ENCODE measurements around the gene TDRD7.

Gene TDRD7

GRCh38 chr9:97459326-97459725 is 47.4 kb downstream of the TDRD7 start:
- H3K27ac Mint-ChIP-seq = no peak overlapping the region
- H3K9me3 Mint-ChIP-seq = no peaks in the 10 kb centered on the region
- no peak overlapping the region for H3K4me3 Mint-ChIP-seq
- ATAC-seq (ENCODE audit: low read depth) = no peak
- DNase-seq (ENCODE audit: low spot score in 2 of 2) = no peak
- no peaks in the 10 kb centered on the region for H3K27me3 Mint-ChIP-seq
- peaks cover 18% of the 10 kb centered on the region for H3K36me3 Mint-ChIP-seq
- H3K4me1 Mint-ChIP-seq = no peaks in the 10 kb centered on the region

DNA sequence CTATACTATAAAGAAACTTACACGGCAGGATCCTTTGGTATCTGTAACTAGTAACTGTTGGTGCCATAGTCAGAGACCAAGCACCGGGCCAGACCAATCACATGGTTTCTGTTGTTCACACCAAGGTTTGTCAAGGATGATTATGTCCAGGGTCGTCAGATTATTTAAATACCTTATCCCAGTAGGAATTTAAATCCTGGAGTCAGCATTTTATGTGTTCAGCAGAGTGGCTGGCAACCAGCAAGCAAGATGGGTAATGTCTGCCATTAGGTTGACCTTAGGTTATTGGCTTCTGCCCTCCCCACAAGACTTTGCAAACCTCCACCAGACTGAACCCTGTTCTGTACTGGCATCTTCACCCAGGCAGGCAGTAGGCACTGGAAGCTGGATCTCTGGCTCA is 50.3 kb downstream of the TDRD7 start:
- Mint-ChIP-seq H3K4me1 (no peaks in the 10 kb centered on the region), H3K36me3 (peaks cover 23% of the 10 kb centered on the region), H3K27me3 (no peaks in the 10 kb centered on the region), H3K9me3 (no peaks in the 10 kb centered on the region), H3K4me3 (no peak overlapping the region), H3K27ac (no peak overlapping the region)
- DNase-seq (ENCODE audit: low spot score in 2 of 2) (no peak), ATAC-seq (ENCODE audit: low read depth) (no peak)

- Mint-ChIP-seq H3K36me3 (peaks cover 28% of the 10 kb centered on the region), H3K27me3 (no peaks in the 10 kb centered on the region), H3K9me3 (no peaks in the 10 kb centered on the region), H3K4me3 (no peak overlapping the region), H3K4me1 (no peaks in the 10 kb centered on the region), H3K27ac (no peak overlapping the region)
- no peak for DNase-seq (ENCODE audit: low spot score in 2 of 2)
- no peak for ATAC-seq (ENCODE audit: low read depth)
Observed at GRCh38 chr9:97462914-97463313, 51.0 kb downstream of the TDRD7 start.

GRCh38 chr9:97468658-97469448 is 57.0 kb downstream of the TDRD7 start:
- no peaks in the 10 kb centered on the region for H3K4me1 Mint-ChIP-seq
- no peak overlapping the region for H3K4me3 Mint-ChIP-seq
- H3K36me3 Mint-ChIP-seq = peaks cover 35% of the 10 kb centered on the region
- H3K27ac Mint-ChIP-seq = no peak overlapping the region
- no peaks in the 10 kb centered on the region for H3K27me3 Mint-ChIP-seq
- DNase-seq (ENCODE audit: low spot score in 2 of 2) (peak in 1 of 2 donors; percentile 15), ATAC-seq (ENCODE audit: low read depth) (peak; percentile 37)
- no peaks in the 10 kb centered on the region for H3K9me3 Mint-ChIP-seq

GRCh38 chr9:97470076-97470475 is 58.2 kb downstream of the TDRD7 start:
- ATAC-seq (ENCODE audit: low read depth) = no peak
- H3K27ac Mint-ChIP-seq = no peak overlapping the region
- no peak for DNase-seq (ENCODE audit: low spot score in 2 of 2)
- no peaks in the 10 kb centered on the region for H3K9me3 Mint-ChIP-seq
- peaks cover 42% of the 10 kb centered on the region for H3K36me3 Mint-ChIP-seq
- H3K4me3 Mint-ChIP-seq = no peak overlapping the region
- no peaks in the 10 kb centered on the region for H3K27me3 Mint-ChIP-seq
- no peaks in the 10 kb centered on the region for H3K4me1 Mint-ChIP-seq

DNA sequence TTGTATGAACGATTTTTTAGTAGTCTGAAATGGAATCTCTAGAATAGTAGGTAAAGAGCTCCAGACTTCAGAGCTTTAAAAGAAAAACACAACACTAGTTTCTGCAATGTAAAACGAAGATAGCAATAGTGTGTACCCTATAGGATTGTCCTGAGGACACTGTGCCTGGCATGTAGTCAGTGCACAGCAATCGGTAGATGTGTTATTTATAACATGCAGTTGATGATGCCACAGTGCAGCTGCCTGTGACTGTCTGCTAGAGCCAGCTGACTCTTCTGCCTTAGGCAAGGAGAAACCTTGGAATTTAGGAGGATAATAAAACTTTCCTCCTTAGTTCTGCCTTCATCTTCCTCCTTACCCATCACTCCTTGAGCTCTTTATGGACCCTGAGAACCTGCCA is 61.8 kb downstream of the TDRD7 start:
- Mint-ChIP-seq H3K4me1 (no peaks in the 10 kb centered on the region), H3K27ac (no peak overlapping the region), H3K9me3 (no peaks in the 10 kb centered on the region), H3K36me3 (peaks cover 34% of the 10 kb centered on the region), H3K4me3 (no peak overlapping the region), H3K27me3 (no peaks in the 10 kb centered on the region)
- ATAC-seq (ENCODE audit: low read depth) (no peak), DNase-seq (ENCODE audit: low spot score in 2 of 2) (no peak)

GRCh38 chr9:97474372-97474925 is 62.6 kb downstream of the TDRD7 start:
- Mint-ChIP-seq H3K27me3 (no peaks in the 10 kb centered on the region), H3K36me3 (peaks cover 37% of the 10 kb centered on the region), H3K4me1 (no peaks in the 10 kb centered on the region), H3K9me3 (no peaks in the 10 kb centered on the region), H3K27ac (no peak overlapping the region), H3K4me3 (no peak overlapping the region)
- DNase-seq (ENCODE audit: low spot score in 2 of 2) = no peak
- ATAC-seq (ENCODE audit: low read depth) = no peak

DNA sequence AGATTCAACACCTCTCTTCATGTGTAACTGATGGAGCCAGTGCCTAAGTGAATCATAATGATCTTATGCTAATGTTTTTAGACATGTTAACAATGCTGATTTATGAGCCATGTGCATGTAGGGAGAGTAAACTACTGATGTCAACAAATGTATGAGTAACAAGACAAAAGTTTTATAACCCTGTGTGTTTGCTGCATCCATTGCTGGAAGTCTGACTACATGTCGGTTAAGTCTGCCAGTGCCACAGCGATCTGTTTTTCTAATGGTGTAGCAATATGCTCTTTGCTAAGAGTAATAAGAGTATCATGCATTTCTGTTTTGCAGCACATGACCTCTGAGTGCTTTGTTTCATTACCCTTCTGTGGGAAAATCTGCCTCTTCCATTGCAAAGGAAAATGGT is 63.2 kb downstream of the TDRD7 start:
- DNase-seq (ENCODE audit: low spot score in 2 of 2) = no peak
- Mint-ChIP-seq H3K27ac (no peak overlapping the region), H3K4me3 (no peak overlapping the region), H3K36me3 (peaks cover 39% of the 10 kb centered on the region), H3K4me1 (no peaks in the 10 kb centered on the region), H3K27me3 (no peaks in the 10 kb centered on the region), H3K9me3 (no peaks in the 10 kb centered on the region)
- no peak for ATAC-seq (ENCODE audit: low read depth)

GRCh38 chr9:97478301-97478981 is 66.5 kb downstream of the TDRD7 start:
- H3K9me3 Mint-ChIP-seq = no peaks in the 10 kb centered on the region
- H3K36me3 Mint-ChIP-seq = peaks cover 53% of the 10 kb centered on the region
- ATAC-seq (ENCODE audit: low read depth) = no peak
- H3K4me1 Mint-ChIP-seq = no peaks in the 10 kb centered on the region
- no peak overlapping the region for H3K27ac Mint-ChIP-seq
- no peak overlapping the region for H3K4me3 Mint-ChIP-seq
- DNase-seq (ENCODE audit: low spot score in 2 of 2) = no peak
- no peaks in the 10 kb centered on the region for H3K27me3 Mint-ChIP-seq

- Mint-ChIP-seq H3K27me3 (no peaks in the 10 kb centered on the region), H3K4me3 (no peak overlapping the region), H3K4me1 (no peaks in the 10 kb centered on the region), H3K36me3 (peaks cover 49% of the 10 kb centered on the region), H3K9me3 (no peaks in the 10 kb centered on the region), H3K27ac (no peak overlapping the region)
- DNase-seq (ENCODE audit: low spot score in 2 of 2) = no peak
- no peak for ATAC-seq (ENCODE audit: low read depth)
Observed at GRCh38 chr9:97479496-97480159, 67.7 kb downstream of the TDRD7 start.

GRCh38 chr9:97480174-97480573 is 68.3 kb downstream of the TDRD7 start:
- Mint-ChIP-seq H3K36me3 (peaks cover 46% of the 10 kb centered on the region), H3K9me3 (no peaks in the 10 kb centered on the region), H3K27ac (no peak overlapping the region), H3K4me1 (no peaks in the 10 kb centered on the region), H3K27me3 (no peaks in the 10 kb centered on the region), H3K4me3 (no peak overlapping the region)
- ATAC-seq (ENCODE audit: low read depth) (no peak), DNase-seq (ENCODE audit: low spot score in 2 of 2) (no peak)

DNA sequence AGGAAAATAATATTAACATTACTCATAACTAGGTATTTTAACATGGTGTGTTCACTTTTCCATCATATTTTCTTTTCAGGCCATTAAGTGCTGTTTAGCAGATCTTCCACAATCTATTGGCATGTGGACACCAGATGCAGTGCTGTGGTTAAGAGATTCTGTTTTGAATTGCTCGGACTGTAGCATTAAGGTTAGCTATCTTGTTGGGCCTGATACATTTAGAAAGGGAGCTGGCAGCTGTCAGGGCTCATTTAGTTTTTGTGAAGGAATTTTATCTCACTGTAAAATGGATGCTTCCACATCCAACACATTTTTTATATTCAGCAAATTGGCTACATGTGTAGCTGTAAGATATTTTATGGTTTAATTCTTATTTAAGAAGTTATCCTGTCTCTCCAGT is 68.9 kb downstream of the TDRD7 start:
- Mint-ChIP-seq H3K4me3 (no peak overlapping the region), H3K36me3 (peaks cover 48% of the 10 kb centered on the region), H3K9me3 (no peaks in the 10 kb centered on the region), H3K27me3 (no peaks in the 10 kb centered on the region), H3K4me1 (no peaks in the 10 kb centered on the region), H3K27ac (no peak overlapping the region)
- ATAC-seq (ENCODE audit: low read depth) (no peak), DNase-seq (ENCODE audit: low spot score in 2 of 2) (no peak)

GRCh38 chr9:97484134-97484533 is 72.2 kb downstream of the TDRD7 start:
- Mint-ChIP-seq H3K27me3 (no peaks in the 10 kb centered on the region), H3K4me1 (no peaks in the 10 kb centered on the region), H3K4me3 (no peak overlapping the region), H3K9me3 (peaks cover 2% of the 10 kb centered on the region), H3K27ac (no peak overlapping the region), H3K36me3 (peaks cover 63% of the 10 kb centered on the region)
- no peak for ATAC-seq (ENCODE audit: low read depth)
- DNase-seq (ENCODE audit: low spot score in 2 of 2) = no peak

- Mint-ChIP-seq H3K27ac (no peak overlapping the region), H3K36me3 (peaks cover 56% of the 10 kb centered on the region)
- no peak for ATAC-seq (ENCODE audit: low read depth)
Observed at GRCh38 chr9:97487107-97487506, 75.2 kb downstream of the TDRD7 start.

More at GRCh38 chr9:97487107-97487506, 75.2 kb downstream of the TDRD7 start:
- Mint-ChIP-seq H3K9me3 (peaks cover 2% of the 10 kb centered on the region), H3K4me3 (no peak overlapping the region), H3K4me1 (no peaks in the 10 kb centered on the region), H3K27me3 (no peaks in the 10 kb centered on the region)
- no peak for DNase-seq (ENCODE audit: low spot score in 2 of 2)
